PC-9 (cell line): ENCODE data around the gene CCNJ. TPM values are rescaled to one million over a fixed set of nuclear protein-coding genes. Genes with fewer than 3 reads are reported as not detected.

Source experiments
- BruUV-seq: library from RNA; stranded (reverse); fragments of 400-500 nt; replicated peaks from 2 replicates; lab custom pipeline; 2021; lab: Mats Ljungman, UMichigan
- CTCF ChIA-PET: fragments of 300-600 bp; sonication (Branson Sonifier 250); formaldehyde crosslinking; loops from one replicate; lab custom pipeline; 2022; ENCODE audit warnings: antibody characterized with exemption; lab: Charles Lee
- POLR2A ChIA-PET: fragments of 300-600 bp; sonication (Branson Sonifier 250); formaldehyde crosslinking; loops from one replicate; lab custom pipeline; 2022; ENCODE audit warnings: antibody characterized with exemption; ENCODE audit not compliant: unreplicated experiment; lab: Charles Lee
- DNase-seq, 2 experiments: peaks; one replicate each; pipeline versions ENCODE4 v3.0.0 to v3.0.0-alpha.2; 2015 to 2022; ENCODE audit warnings: mixed read lengths in 1 of 2
- H2AFZ ChIP-seq: fragments of 200-600 bp; sonication (generic); 2 replicates; pipeline ENCODE4 v1.8.1; 2017; ENCODE audit warnings: antibody characterized with exemption
- H3F3A ChIP-seq: fragments of 200-600 bp; sonication (generic); 2 replicates; pipeline ENCODE4 v1.8.1; 2017; ENCODE audit warnings: antibody characterized with exemption, mild to moderate bottlenecking, low read depth; ENCODE audit not compliant: insufficient read depth
- H3K27ac ChIP-seq: fragments of 200-600 bp; sonication (generic); 2 replicates; pipeline ENCODE4 v1.6.1; 2016; ENCODE audit warnings: mixed run types
- H3K27me3 ChIP-seq: fragments of 200-600 bp; sonication (generic); 2 replicates; pipeline ENCODE4 v1.6.1; 2016; ENCODE audit warnings: low read depth, mixed run types; ENCODE audit not compliant: insufficient read depth
- H3K36me3 ChIP-seq: fragments of 200-600 bp; sonication (generic); 2 replicates; pipeline ENCODE4 v1.6.1; 2016; ENCODE audit warnings: low read depth, mixed run types
- H3K4me1 ChIP-seq: fragments of 200-600 bp; sonication (generic); replicated peaks from 2 replicates; pipeline ENCODE4 v1.6.1; 2016; ENCODE audit warnings: mixed run types; ENCODE audit not compliant: insufficient read depth
- H3K4me2 ChIP-seq: fragments of 200-600 bp; sonication (generic); 2 replicates; pipeline ENCODE4 v1.6.1; 2017; ENCODE audit warnings: mixed run types
- H3K4me3 ChIP-seq: fragments of 200-600 bp; sonication (generic); 2 replicates; pipeline ENCODE4 v1.6.1; 2016; ENCODE audit warnings: mixed run types
- H3K79me2 ChIP-seq: fragments of 200-600 bp; sonication (generic); 2 replicates; pipeline ENCODE4 v1.6.1; 2017; ENCODE audit warnings: low read depth, mixed run types
- H3K9me2 ChIP-seq: fragments of 200-600 bp; sonication (generic); 2 replicates; pipeline ENCODE4 v1.8.1; 2017; ENCODE audit warnings: mild to moderate bottlenecking; ENCODE audit not compliant: insufficient read depth
- H3K9me3 ChIP-seq: fragments of 200-600 bp; sonication (generic); 2 replicates; pipeline ENCODE4 v1.8.1; 2016; ENCODE audit warnings: low read depth; ENCODE audit not compliant: insufficient read depth
- H4K20me1 ChIP-seq: fragments of 200-600 bp; sonication (generic); 2 replicates; pipeline ENCODE4 v1.8.1; 2017; ENCODE audit not compliant: insufficient read depth
- CTCF ChIP-seq: fragments of 200-600 bp; sonication (generic); conservative IDR thresholded peaks from 2 replicates; pipeline ENCODE4 v1.6.1; 2017; ENCODE audit warnings: mixed run types, antibody characterized with exemption, mild to moderate bottlenecking, moderate library complexity
- EZH2 ChIP-seq: fragments of 200-600 bp; sonication (generic); IDR thresholded peaks from 2 replicates; pipeline ENCODE4 v1.8.0; 2017; ENCODE audit warnings: antibody characterized with exemption, low read depth
- intact Hi-C: fragments of 100-400 bp; cut with micrococcal nuclease; formaldehyde crosslinking; loops from one replicate; pipeline ENCODE4 v1.10.0; 2022; ENCODE audit not compliant: unreplicated experiment
- total RNA-seq: library from RNA; stranded (reverse); gene quantifications from 2 replicates; pipeline ENCODE4 v1.2.3, GENCODE V29; 2021

CCNJ gene
- total RNA-seq, 1 experiment from 2014 or later, result 2.5 TPM

- BruUV-seq, result no TSS peak
- H3K9me2 ChIP-seq, result no peaks in the 10 kb centered on the region
- intact Hi-C loops, result no loop called here
- H3K4me2 ChIP-seq, result no peak overlapping the region
- H3K9me3 ChIP-seq, result no peaks in the 10 kb centered on the region
- no peak overlapping the region for H2AFZ ChIP-seq
- peaks cover 36% of the 10 kb centered on the region for H3K79me2 ChIP-seq
- ChIA-PET CTCF (no interaction called here), POLR2A (no interaction called here)
- H3K4me1 ChIP-seq, result peaks cover 15% of the 10 kb centered on the region; the same call in 1 of the 2 replicates
- no peak overlapping the region for H3K27ac ChIP-seq
- H3F3A ChIP-seq, result no peaks in the 10 kb centered on the region
- TF ChIP-seq EZH2 (no peak), CTCF (no peak)
- H3K36me3 ChIP-seq, result no peaks in the 10 kb centered on the region
- DNase-seq, result no peak
- no peaks in the 10 kb centered on the region for H4K20me1 ChIP-seq
- no peaks in the 10 kb centered on the region for H3K27me3 ChIP-seq
- no peak overlapping the region for H3K4me3 ChIP-seq
Observed at GRCh38 chr10:96049340-96049739, 6.0 kb downstream of the CCNJ start.

- H4K20me1 ChIP-seq, result no peaks in the 10 kb centered on the region
- intact Hi-C loops, result no loop called here
- TF ChIP-seq CTCF (no peak), EZH2 (no peak)
Observed at GRCh38 chr10:96053985-96054384, 10.6 kb downstream of the CCNJ start.

GRCh38 chr10:96056787-96057186 lies 13.4 kb downstream of the CCNJ start:
- no peak overlapping the region for H3K4me2 ChIP-seq
- DNase-seq, result no peak
- H3K4me1 ChIP-seq, result no peaks in the 10 kb centered on the region
- POLR2A ChIA-PET, result no interaction called here
- no TSS peak for BruUV-seq
- no peak for TF ChIP-seq CTCF
- no peak for TF ChIP-seq EZH2
- intact Hi-C loops, result no loop called here
- no peaks in the 10 kb centered on the region for H4K20me1 ChIP-seq
- H3K36me3 ChIP-seq, result no peaks in the 10 kb centered on the region
- no peaks in the 10 kb centered on the region for H3K9me2 ChIP-seq
- H3F3A ChIP-seq, result no peaks in the 10 kb centered on the region
- no peak overlapping the region for H3K27ac ChIP-seq
- no peaks in the 10 kb centered on the region for H3K9me3 ChIP-seq
- no peaks in the 10 kb centered on the region for H3K27me3 ChIP-seq
- H3K4me3 ChIP-seq, result no peak overlapping the region
- H2AFZ ChIP-seq, result no peak overlapping the region
- peaks cover 5% of the 10 kb centered on the region; the same call in 1 of the 2 replicates for H3K79me2 ChIP-seq
- CTCF ChIA-PET, result no interaction called here

More at GRCh38 chr10:96053985-96054384, 10.6 kb downstream of the CCNJ start:
- no peaks in the 10 kb centered on the region for H3K9me3 ChIP-seq
- H3K4me1 ChIP-seq, result no peaks in the 10 kb centered on the region
- peaks cover 5% of the 10 kb centered on the region; the same call in 1 of the 2 replicates for H3K79me2 ChIP-seq
- H3K27me3 ChIP-seq, result no peaks in the 10 kb centered on the region
- H3K4me3 ChIP-seq, result no peak overlapping the region
- H3F3A ChIP-seq, result no peaks in the 10 kb centered on the region
- POLR2A ChIA-PET, result no interaction called here
- no peaks in the 10 kb centered on the region for H3K36me3 ChIP-seq
- DNase-seq, result no peak
- no peak overlapping the region for H3K27ac ChIP-seq
- H2AFZ ChIP-seq, result no peak overlapping the region
- no peak overlapping the region for H3K4me2 ChIP-seq
- CTCF ChIA-PET, result no interaction called here
- H3K9me2 ChIP-seq, result no peaks in the 10 kb centered on the region
- no TSS peak for BruUV-seq
